Stimulated activated memory B cell treated with anti-CD40 and anti-IgM and Interleukin-4, amounts not matched to agents 10 μg/mL and 1 μg/mL and 100 μg/mL, for 72 hours (primary cell): ENCODE results near the gene SH3PXD2A.
"Not testable (repeated sequence)": the region's sequence is repeated elsewhere in the genome, so short reads cannot be mapped to it uniquely, and the experiment has no call there.

Experiments
- ATAC-seq: fragments of 150-1000 bp; cut with Tn5 transposase; 2 replicates; pipeline ENCODE4 v1.10.0; 2021
- H3K27ac Mint-ChIP-seq: one replicate; pipeline ENCODE4 v1.8.0; 2022; ENCODE audit warnings: mild to moderate bottlenecking, mixed read lengths
- H3K27me3 Mint-ChIP-seq: one replicate; pipeline ENCODE4 v1.8.0; 2022; ENCODE audit warnings: mixed read lengths
- H3K36me3 Mint-ChIP-seq: one replicate; pipeline ENCODE4 v1.8.0; 2022; ENCODE audit warnings: mixed read lengths
- H3K4me1 Mint-ChIP-seq: one replicate; pipeline ENCODE4 v1.8.0; 2022; ENCODE audit warnings: mixed read lengths
- H3K4me3 Mint-ChIP-seq: one replicate; pipeline ENCODE4 v1.8.0; 2022; ENCODE audit warnings: mild to moderate bottlenecking, moderate library complexity, mixed read lengths
- H3K9me3 Mint-ChIP-seq: one replicate; pipeline ENCODE4 v1.8.0; 2022; ENCODE audit warnings: mixed read lengths

Gene SH3PXD2A

DNA sequence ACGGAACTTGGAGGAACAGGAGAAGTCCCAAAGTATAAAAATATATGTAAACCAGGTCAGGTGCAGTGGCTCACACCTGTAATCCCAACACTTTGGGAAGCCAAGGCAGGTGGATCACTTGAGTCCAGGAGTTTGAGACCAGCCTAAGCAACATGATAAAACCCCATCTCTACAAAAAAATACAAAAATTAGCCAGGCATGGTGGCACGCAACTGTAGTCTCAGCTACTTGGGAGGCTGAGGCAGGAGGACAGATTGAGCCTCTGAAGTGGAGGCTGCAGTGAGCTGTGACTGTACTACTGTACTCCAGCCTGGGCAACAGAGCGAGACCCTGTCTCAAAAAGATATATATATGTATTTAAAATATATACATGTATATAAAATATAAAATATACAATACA is 95.1 kb downstream of the SH3PXD2A start:
- not testable (repeated sequence) for H3K4me3 Mint-ChIP-seq, ATAC-seq, H3K27me3 Mint-ChIP-seq, H3K27ac Mint-ChIP-seq, H3K9me3 Mint-ChIP-seq, H3K36me3 Mint-ChIP-seq
- peaks cover 19% of the 10 kb centered on the region for H3K4me1 Mint-ChIP-seq

DNA sequence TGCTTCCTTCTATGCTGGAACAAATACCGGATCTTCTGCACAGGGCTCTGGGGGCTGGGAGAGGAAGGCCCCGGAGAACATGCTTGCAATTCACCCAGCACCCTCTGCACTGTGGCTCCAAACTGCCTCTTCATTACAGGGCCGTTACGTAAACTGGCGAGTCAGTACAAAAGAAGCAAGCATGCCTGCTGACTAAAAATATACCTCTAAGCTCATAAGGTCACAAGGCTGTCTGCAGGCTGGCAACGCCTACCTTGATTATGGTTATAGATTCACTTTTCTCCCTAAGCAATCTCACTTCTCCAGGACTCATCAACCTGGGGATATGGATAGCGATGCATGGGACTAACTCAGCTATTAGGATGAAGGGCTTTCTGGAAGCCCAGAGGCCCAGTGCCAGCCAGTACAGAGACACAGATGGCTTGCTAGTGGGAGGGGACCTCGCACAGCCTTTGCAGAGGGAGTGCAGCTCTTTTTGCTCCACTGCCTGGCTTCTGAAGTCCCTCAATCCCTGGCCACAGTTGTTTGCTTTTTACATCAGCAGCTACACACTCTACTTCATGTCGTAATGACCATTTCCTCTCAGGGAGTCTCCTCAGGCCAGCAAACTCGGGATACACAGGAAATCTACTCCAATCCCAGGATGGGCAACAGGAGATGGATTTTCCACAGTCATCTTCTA is 96.1 kb downstream of the SH3PXD2A start:
- ATAC-seq = peak; percentile 47
- Mint-ChIP-seq H3K4me1 (peaks cover 17% of the 10 kb centered on the region), H3K36me3 (no peaks in the 10 kb centered on the region), H3K4me3 (no peak overlapping the region), H3K27me3 (no peaks in the 10 kb centered on the region), H3K27ac (no peak overlapping the region), H3K9me3 (peaks cover 3% of the 10 kb centered on the region)

DNA sequence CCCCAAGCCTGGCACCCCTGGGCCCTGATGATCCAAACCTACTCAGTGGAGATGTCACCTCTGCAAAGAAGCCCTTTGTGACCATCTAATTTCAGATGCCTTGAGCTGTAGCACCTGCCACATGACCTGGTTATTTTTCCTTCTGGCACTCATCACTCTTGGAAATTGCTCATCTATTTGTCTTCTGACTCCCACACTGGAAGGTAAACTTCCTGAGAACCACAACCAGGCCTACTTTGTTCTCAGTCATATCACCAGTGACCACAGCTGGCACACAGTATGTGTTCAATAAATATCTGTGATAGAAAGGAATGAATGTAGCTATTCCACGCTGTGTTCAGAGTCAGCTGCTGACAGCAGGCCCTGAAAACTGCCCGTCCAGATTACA is 97.1 kb downstream of the SH3PXD2A start:
- peaks cover 7% of the 10 kb centered on the region for H3K4me1 Mint-ChIP-seq
- H3K27ac Mint-ChIP-seq = peak overlapping the region; percentile 19
- H3K9me3 Mint-ChIP-seq = no peaks in the 10 kb centered on the region
- no peak overlapping the region for H3K4me3 Mint-ChIP-seq
- no peak for ATAC-seq
- no peaks in the 10 kb centered on the region for H3K27me3 Mint-ChIP-seq
- no peaks in the 10 kb centered on the region for H3K36me3 Mint-ChIP-seq

DNA sequence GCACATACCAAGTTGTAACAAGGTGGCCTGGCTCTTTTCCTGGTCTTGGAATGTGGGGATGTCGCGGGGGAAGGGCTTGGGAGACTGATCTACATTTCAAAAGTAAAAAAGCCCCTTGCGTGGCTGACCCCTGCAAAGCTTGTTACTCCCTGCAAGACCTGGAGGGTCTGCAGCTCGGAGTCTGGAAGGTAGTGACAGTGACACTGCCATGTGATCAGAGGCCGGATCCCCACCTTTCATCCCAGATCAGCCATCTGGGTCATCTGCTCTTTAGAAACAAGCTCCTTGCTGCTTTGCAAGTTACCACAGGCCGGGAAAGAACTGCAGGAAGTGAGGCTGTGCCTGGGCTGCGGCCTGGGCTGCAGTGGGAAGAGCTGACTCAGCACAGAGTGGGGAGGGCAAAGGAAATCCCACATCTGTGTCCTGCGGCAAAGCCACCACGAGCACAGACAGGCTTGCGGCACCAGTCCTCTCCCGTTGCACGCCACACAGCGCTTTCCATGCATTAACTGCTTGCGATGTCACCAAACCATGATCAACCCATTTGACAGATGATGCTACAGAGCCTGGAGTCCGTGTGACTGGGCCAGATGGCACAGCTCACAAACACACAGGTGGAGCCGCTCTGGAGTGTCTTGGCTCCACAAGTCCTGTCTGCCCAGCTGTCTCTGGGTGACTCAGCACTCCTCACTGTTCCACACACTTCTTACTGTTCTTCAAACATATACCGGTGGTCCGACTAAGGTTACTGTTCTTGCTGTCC is 97.7 kb downstream of the SH3PXD2A start:
- H3K36me3 Mint-ChIP-seq = no peaks in the 10 kb centered on the region
- H3K4me1 Mint-ChIP-seq = peaks cover 7% of the 10 kb centered on the region
- H3K4me3 Mint-ChIP-seq = no peak overlapping the region
- H3K9me3 Mint-ChIP-seq = no peaks in the 10 kb centered on the region
- no peaks in the 10 kb centered on the region for H3K27me3 Mint-ChIP-seq
- H3K27ac Mint-ChIP-seq = peak overlapping the region; percentile 19
- ATAC-seq = peak; percentile 45

DNA sequence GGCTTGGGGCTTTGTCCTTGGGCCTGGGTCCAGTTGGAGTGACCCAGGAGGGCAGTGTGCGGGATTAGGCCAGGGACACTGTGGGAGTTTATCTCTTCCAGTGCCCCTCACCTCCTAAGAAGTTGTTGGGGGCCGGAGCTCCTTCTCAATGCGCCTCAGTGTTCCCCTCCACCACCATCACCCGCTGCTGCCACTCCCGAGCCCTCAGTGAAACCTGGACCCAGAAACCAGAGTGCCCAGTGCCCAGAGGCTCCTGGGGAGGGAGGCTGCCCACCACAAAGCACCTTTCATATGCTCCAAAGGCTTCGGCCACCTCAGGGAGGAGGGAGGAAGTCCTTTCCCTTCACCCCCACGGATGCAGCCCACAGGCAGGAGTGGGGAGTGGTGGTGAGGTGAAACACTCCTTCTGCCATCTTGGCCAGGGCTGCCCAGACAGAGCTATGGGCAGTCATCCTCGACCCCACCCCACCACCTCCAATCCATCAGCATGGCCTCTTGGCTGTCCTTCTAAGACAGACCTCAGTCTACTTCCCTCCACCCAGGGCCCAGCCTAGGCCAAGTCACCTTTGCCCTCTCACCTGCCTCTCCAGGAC is 99.0 kb downstream of the SH3PXD2A start:
- Mint-ChIP-seq H3K27ac (no peak overlapping the region), H3K4me3 (no peak overlapping the region), H3K27me3 (no peaks in the 10 kb centered on the region), H3K36me3 (no peaks in the 10 kb centered on the region), H3K9me3 (peaks cover 2% of the 10 kb centered on the region), H3K4me1 (peaks cover 7% of the 10 kb centered on the region)
- no peak for ATAC-seq

DNA sequence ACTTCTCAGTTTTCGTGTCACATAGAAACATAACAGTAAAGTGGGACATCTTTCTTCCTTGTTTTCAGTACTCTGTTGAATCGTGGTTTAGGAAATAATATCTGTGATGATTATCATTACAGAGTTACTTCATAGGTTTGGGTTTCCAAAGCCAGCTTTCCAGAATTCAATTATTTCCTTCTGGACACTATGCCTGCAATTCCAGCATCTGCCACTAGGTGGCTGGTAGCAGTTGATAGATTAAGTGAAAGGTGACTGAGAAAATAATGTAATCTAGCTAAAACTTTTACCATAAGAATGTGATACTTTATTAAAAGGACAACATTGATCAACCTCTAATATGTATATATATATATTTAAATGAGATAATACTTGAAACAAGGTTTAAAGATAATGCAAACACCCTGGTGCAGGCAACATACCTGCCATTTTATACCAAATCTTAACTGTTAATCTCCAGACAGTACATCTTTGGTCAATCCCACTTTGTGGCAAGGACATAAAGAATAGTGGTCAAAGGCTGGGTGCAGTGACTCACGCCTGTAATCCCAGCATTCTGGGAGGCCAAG is 102.6 kb downstream of the SH3PXD2A start:
- Mint-ChIP-seq H3K27me3 (peaks cover 23% of the 10 kb centered on the region), H3K4me3 (no peak overlapping the region), H3K27ac (no peak overlapping the region), H3K9me3 (peaks cover 2% of the 10 kb centered on the region), H3K36me3 (no peaks in the 10 kb centered on the region), H3K4me1 (no peaks in the 10 kb centered on the region)
- ATAC-seq = no peak

DNA sequence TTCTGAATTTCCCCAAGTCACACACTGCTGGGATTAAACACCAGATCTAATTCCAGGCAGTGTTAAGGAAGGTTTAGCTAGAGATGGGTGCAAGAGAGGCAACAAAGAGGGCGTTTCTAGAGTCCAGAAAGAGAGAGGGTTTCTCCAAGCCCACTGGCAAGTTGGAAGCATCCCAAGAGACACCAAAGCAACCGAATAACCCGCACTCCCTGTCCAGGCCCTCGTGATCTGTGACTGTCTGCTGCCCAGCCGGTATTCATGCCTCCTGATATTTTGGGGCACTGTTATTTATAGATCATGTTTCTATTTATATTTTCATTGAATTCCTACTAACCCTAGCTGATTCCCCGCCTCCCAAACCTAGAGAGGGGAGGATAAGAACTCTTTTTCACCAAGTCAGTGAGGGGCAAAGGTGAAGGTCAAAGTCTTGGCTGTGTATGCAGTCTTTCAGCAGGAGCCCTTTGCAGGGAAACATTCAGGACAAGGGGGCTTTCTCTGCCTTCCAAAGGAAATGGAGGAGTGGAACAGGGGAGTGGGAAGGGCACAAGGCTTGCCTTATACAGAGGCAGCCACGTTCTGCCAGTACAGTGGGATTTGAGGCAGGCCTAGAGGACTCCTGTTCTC is 103.6 kb downstream of the SH3PXD2A start:
- Mint-ChIP-seq H3K27ac (no peak overlapping the region), H3K4me3 (no peak overlapping the region), H3K27me3 (peaks cover 33% of the 10 kb centered on the region), H3K9me3 (peaks cover 2% of the 10 kb centered on the region), H3K36me3 (no peaks in the 10 kb centered on the region), H3K4me1 (no peaks in the 10 kb centered on the region)
- no peak for ATAC-seq

DNA sequence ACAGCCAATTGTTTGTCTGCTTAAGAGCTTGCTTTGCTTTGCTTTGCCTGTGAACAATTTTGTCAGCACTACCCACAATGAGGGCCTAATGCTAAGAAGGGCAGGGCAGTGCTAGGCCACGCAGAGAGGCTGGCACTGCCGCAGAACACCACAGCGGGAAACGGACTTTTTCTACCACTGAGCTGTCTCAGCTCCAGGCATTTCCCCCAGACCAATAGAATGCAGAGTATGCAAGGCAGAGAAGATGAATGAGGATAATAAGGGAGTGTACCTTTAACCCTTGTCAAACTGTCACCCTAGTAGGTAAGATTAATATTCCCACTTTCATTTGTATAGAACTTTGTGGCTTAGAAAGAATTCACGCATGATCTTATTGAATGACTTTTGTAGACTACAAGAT is 104.5 kb downstream of the SH3PXD2A start:
- H3K27ac Mint-ChIP-seq = no peak overlapping the region
- peaks cover 2% of the 10 kb centered on the region for H3K4me1 Mint-ChIP-seq
- ATAC-seq = no peak
- H3K36me3 Mint-ChIP-seq = no peaks in the 10 kb centered on the region
- H3K27me3 Mint-ChIP-seq = peaks cover 38% of the 10 kb centered on the region
- H3K9me3 Mint-ChIP-seq = peaks cover 2% of the 10 kb centered on the region
- H3K4me3 Mint-ChIP-seq = no peak overlapping the region

DNA sequence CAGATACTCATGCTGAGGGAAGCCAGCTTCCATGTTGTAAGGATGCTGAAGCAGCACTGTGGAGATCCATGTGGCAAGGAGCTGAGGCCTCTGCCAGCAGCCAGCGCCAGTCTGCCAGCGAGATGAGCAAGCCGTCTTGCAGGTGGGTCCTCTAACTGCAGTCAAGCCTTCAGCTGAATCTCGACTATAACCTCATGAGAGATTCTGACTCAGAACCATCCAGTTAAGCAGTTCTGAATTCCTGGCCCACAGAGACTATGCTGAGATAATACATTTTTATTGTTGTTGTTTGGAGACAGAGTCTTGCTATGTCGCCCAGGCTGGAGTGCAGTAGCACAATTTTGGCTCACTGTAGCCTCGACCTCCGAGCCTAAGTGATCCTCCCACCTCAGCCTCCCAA is 105.6 kb downstream of the SH3PXD2A start:
- Mint-ChIP-seq H3K9me3 (peaks cover 2% of the 10 kb centered on the region), H3K4me3 (no peak overlapping the region), H3K36me3 (no peaks in the 10 kb centered on the region), H3K27ac (no peak overlapping the region), H3K4me1 (peaks cover 7% of the 10 kb centered on the region), H3K27me3 (peaks cover 38% of the 10 kb centered on the region)
- ATAC-seq = no peak

DNA sequence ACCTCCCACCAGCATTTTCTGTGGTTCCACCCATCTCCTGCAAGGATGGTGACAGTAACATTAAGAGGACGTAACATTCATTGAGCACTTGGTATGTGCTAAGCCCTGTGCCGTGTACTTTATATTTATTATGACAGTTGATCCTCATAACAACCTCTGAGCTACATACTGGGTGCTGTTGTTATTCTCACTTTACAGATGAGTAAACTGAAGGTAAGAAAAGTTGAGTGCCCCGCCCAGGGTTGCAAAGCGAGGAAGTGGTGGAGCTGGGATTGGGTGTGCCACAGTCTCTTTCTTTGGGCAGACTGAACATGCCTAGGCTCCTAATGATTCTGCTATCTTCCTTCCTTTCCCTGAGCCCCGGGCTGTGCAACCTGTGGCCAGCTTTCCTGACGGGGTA is 107.4 kb downstream of the SH3PXD2A start:
- Mint-ChIP-seq H3K9me3 (peaks cover 2% of the 10 kb centered on the region), H3K4me1 (peaks cover 7% of the 10 kb centered on the region), H3K27ac (no peak overlapping the region), H3K27me3 (peaks cover 38% of the 10 kb centered on the region), H3K36me3 (no peaks in the 10 kb centered on the region), H3K4me3 (no peak overlapping the region)
- ATAC-seq = no peak

DNA sequence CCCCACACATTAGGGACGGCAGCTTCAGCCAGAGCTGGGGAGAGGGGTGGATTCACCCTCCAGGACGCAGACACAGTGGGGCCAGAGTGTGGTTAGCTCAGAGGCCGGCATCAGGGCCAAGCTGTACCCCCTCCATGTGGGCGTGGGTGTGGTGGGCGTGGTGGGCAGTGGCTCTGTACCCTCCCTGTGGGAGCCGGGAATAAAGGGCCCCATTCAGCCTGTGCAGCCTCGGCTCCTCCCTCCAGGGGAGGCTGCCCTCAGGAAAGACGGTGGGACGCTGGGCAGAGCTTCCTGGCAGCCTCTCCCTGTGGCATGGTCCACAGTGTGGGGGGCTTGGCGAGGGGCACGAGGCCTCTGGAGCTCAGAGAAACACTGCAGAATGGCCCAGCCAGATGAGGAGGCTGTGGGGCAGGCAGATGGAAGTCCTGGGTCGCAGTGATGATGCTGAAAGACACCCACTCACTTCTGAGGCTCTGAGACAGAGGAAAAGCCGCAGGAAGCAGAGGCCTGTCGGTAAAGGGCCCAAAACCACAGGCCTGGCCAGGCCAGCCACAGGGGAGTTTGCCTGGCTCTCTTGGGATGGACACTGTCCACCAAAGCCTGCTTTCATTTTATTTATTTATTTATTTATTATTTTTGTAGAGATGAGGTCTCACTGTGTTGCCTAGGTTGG is 108.0 kb downstream of the SH3PXD2A start:
- H3K4me3 Mint-ChIP-seq = no peak overlapping the region
- H3K9me3 Mint-ChIP-seq = peaks cover 2% of the 10 kb centered on the region
- H3K27ac Mint-ChIP-seq = no peak overlapping the region
- peaks cover 38% of the 10 kb centered on the region for H3K27me3 Mint-ChIP-seq
- ATAC-seq = no peak
- peaks cover 7% of the 10 kb centered on the region for H3K4me1 Mint-ChIP-seq
- no peaks in the 10 kb centered on the region for H3K36me3 Mint-ChIP-seq

DNA sequence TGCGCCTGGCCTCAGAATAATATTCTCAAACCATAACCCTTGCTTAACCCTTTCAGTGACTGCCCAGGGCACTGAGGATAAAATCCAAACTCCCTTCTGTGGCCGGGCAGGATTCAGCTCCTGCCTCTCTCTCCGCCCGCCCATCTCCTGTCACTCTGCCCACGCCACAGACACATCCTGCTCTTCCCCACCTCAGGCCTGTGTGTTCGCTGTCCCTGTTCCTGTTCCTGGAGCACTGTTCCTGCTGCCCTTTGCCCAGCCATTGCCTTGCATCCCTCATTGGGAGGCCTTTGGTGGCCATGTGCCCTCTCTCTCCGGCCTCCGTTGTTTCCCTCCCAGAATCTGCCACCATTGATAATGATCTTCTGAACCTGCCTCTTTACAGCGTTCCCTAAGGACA is 108.8 kb downstream of the SH3PXD2A start:
- ATAC-seq = no peak
- Mint-ChIP-seq H3K36me3 (no peaks in the 10 kb centered on the region), H3K4me1 (peaks cover 7% of the 10 kb centered on the region), H3K4me3 (no peak overlapping the region), H3K27me3 (peaks cover 38% of the 10 kb centered on the region), H3K27ac (no peak overlapping the region), H3K9me3 (no peaks in the 10 kb centered on the region)

DNA sequence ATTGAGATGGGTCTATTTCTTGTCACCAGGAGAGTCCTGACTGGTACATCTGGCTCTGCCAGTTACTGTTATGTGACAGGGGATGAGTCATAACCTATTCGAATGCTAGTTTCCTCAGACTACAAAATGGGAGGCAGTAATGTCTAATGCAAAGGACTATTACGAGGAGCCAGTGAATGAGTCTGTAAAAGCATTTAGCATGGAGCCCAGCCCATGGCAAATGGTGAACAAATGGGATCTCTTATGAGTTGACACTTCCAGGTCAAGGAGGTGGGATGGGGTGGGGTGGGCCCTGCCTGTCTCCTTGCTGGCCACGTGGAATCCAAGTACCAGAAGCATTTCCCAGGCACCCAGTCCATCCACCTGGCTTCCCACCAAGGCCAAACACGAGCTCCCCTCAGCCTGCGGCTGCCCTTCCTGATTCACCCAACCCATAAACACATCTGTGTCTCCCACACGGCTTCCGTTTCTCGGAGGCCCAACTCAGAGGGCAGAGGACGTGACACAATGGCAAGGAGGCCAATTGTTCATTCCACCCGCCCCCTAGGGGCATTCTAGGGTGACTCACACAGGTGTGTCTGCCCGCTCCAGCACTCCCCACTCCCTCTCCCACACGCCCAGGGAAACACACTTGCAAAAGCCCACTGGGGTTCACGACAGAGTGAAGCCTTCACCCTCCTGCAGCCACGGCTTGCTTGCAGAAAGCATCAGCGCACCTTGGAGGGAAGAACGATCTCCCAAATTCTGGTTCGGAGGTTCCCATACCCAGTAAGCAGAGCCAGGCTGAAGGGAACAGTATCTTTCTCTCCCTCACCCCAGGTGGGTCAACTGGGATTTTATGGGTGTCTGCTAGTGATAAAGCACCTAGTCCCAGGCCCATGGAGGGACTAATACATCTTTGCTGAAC is 109.8 kb downstream of the SH3PXD2A start:
- Mint-ChIP-seq H3K4me1 (peaks cover 7% of the 10 kb centered on the region), H3K4me3 (no peak overlapping the region), H3K36me3 (no peaks in the 10 kb centered on the region), H3K27me3 (peaks cover 38% of the 10 kb centered on the region), H3K27ac (no peak overlapping the region), H3K9me3 (no peaks in the 10 kb centered on the region)
- ATAC-seq = peak; percentile 21

DNA sequence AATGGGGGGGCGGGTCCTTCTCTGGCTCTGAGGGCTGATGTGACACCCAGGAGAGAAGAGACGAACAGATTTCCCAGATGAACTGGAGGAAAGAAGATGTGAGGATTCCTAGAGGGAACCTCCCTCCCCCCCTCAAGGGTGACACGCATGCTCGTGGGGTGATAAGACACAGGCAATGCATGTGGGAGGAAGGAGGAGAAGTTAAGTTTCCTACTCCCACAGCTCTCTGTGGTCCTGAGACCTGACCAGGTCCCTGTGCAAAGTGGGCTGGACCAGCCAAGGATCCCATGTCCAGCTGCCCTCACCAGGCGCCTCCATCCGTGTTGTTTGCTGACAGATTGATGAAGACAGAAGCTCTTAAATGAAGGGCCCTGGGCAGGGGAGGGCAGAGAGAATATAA is 112.6 kb downstream of the SH3PXD2A start:
- Mint-ChIP-seq H3K27me3 (peaks cover 20% of the 10 kb centered on the region), H3K4me1 (peaks cover 7% of the 10 kb centered on the region), H3K27ac (peak overlapping the region; percentile 13), H3K4me3 (no peak overlapping the region), H3K36me3 (no peaks in the 10 kb centered on the region), H3K9me3 (no peaks in the 10 kb centered on the region)
- ATAC-seq = no peak
